Measurements from ENCODE around the gene TCFL5.

TCFL5 gene

DNA sequence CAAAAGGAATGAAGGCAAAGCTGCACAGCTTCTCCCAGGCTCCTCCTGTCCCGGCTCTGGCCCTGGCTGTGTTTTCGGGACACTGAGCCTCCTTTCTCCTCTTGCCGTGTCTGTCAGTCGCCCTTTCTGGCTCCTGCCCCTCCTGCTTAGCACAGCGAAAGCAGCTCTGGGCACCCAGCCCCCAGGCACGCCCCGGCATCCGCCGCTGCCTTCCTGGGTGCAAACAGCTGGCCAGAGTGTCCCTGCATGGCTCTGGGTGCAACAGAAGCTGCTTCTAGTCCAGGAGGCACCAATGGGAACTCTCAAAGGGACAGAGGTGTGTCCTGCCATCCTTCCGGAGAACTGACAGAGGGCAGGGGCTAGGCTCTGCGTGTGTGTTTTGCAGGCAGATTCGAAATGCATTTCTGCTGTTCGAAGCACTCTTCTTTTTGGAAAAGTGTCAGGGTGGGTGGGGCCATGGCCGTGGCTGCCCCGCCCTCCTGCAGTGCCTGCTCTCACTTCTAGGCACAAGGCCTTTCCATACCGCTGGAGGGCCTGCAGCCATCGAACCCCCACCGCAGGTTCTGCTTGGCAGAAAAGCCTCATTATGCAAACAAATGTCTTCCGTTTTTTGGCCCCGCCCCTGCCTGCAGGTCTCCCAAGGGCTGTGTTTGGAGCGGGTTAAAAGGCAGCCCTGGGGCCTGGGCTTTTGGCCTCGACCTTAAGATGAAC lies 29.3 kb downstream of the TCFL5 start:
- DNase-seq = peak in 1 of 2 donors; percentile 50

DNA sequence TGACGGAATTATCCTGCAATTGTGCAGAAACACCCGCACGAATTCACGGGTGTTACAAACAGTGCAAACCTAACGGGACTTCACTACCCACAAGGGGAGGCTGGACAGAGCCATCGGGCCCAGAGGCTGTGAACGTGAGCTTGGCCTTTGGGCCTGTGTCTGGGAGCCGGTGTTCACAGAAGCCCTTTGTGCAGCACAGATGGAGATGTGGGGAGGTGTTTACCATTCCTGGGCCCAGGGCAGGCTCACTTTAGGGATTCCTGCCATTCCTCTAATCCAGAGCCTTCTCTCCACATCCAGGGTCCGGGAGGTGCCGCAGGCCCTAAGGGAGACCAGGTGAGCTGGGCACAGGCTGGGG lies 29.8 kb downstream of the TCFL5 start:
- DNase-seq = no peak

DNA sequence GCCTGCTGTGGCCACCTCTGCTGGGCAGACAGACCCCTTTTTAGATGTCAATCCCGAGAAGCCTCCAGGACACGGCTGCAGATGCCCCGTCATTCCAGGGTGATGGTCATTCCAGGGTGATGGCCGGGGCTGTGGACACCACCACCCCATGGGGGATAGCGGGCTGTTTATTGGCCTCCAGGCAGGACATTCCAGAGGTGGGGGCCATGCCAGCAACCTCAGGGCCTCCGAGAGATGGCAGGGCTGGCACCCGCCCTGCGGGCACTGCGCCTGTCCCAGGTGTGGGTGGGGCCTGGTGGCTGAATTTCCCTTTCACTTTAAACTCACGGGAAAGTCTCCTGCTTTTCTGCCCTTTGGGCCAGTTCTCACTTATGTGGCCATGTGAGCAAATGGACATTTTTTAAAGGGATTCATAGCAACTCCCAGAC lies 30.2 kb downstream of the TCFL5 start:
- no peak for DNase-seq

DNA sequence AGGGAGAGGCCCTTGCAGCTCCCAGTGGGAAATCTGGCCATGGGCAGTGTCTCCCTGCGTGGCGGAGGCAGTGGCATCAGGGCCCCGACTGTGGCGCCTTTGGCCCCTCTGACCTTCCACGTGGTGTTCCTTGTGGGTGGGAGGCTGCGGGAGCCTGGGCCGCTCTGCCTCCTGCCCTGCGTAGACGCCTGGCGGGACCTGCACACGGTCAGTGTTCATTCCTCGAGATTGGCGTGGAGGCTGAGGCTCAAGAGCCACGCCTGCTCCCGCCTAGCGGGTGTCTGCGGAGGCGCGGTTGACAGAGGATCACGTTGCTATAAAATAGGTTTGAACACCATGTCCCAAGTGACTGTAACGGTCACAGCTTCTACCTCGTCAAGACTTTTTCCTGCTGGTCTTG lies 30.8 kb downstream of the TCFL5 start:
- no peak for DNase-seq

DNA sequence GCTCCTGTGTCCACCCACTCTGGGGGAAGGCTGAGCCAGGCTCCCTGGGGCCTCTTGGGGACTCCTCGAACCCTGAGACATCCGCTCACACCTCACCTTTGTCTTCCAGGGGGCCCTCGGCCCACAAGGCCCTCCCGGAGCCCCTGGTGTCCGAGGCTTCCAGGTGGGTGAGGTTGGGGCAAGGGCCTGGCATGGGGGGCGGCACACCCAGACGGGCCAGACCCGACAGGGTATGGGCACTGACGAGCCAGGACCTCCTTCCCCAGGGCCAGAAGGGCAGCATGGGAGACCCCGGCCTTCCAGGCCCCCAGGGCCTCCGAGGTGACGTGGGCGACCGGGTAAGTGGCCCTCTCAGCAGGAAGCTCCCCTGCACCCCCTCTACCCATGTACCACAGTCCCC lies 31.4 kb downstream of the TCFL5 start:
- DNase-seq = no peak

DNA sequence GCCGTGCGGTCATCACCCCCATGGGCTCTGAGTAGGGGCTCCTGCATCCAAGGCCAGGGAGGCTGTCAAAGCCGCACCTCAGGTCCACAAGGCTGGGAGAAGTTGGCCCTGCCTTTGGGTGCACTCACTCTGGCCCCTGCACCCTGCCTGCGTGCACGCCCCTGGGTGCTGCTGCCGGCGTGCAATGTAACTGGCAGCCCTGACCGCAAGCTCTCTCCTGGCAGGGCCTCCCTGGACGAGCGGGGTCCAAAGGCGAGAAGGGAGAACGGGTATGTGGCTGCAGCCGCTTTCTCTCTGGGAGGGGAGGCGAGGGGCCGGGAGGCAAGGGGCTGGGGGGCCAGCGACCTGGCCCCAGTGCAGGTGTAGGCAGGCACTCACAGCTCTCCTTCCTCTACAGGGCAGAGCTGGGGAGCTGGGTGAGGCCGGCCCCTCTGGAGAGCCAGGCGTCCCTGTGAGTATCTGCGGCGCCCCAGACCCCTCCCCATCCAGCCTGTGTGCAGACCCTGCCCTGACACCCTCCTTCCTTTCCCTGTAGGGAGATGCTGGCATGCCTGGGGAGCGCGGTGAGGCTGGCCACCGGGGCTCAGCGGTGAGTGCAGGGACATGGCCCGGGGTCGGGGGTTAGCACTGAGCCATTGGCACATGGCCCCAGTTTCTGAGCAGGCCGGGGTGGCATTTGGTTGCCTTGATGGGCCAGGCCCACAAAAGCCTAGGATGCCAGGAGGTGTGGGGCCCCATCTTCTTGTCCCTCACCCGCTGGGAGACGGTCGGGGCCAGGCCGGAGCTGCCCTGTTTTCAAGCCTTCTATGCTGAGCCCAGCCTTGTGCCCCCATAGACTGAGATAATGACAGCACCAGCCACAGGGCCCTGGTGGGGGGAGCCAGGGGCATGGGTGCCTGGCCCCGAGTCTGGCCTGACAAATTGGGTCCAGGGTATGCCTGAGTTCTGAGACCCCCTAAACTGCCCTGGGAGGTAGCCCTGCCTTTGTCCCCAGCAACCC lies 32.1 kb downstream of the TCFL5 start:
- no peak for DNase-seq

DNA sequence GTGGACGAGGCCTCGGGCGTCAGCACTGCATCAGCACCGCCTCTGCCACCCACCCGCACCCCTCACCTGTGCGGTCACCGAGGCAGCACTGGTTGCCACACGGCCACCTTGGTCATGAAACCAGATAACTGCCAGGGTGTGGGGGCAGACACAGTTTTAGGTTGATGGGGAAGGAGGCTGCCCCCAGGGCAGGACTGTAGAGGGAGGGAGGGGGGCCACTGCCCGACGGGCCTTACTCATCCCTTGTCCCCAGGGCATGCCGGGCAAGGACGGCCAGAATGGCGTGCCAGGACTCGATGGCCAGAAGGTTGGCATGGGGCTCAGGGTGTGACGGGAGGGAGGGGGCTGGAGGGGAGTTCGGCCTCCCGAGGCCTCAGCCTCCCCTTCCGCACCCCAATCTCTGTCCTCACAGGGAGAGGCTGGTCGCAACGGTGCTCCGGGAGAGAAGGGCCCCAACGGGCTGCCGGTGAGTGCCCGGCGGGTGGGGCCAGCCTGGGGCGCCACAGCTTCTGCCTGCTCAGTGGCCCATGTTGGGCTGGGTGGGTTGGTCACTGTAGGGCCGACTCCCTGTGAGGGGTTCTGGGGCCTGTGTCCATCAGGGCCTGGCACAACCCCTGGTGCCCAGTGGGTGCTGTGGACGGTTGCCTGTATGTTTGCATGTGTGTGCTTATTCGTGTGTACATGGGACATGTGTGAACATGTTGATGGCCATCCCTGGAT lies 33.0 kb downstream of the TCFL5 start:
- DNase-seq = no peak

DNA sequence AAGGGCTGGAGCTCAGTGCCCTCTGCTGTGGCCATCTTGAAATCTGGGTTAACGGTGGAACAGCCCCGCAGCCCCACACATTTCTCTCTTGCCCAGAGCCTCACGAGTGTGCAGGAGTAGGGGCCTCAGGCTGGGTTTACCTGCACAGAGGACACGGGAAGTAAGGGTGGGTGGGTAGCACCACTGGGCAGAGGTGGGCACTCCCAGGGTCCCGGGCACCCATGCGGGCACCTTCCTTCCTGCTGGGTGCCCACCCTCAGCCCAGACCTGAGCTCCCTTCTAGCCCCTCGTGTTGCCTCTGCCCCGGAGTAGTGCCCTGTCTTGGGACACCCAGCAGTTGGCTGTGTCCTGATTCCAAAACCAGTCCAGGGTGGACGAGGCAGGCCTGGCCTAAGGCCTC lies 33.6 kb downstream of the TCFL5 start:
- no peak for DNase-seq

DNA sequence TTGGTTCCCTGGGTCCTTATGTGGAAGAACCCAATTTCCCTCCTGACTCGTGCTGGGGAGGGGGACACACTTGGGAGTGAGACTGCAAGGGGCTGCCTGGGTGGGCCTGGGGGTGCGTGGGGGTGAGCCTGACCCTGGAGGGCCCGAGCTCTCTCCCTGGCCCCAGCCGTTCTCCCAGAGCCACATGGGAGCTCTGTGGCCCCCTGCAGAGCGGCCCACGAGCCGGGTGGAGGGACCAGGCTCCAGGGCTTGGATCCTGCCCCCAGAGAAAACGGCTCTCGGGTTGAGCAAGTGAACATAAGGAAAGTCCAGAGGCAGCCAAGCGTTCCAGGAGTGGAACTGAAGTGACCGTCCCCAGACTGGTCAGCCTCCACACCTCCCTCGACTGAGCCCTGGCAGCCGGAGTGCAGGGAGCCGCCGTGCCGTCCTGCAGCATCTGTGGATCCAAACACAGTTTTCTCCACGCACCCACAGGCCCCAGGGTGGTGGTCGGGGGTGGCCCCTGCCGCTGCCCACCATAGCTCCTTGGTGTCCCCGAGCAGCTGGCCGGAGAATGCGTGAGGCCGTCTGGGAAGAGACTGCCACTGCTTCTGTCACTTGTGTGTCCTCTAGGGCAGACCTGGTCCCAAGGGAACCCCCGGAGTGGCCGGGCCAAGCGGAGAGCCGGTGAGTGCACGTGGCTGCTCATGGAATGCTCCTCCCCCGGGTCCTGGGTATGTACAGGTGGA lies 34.1 kb downstream of the TCFL5 start:
- no peak for DNase-seq

DNA sequence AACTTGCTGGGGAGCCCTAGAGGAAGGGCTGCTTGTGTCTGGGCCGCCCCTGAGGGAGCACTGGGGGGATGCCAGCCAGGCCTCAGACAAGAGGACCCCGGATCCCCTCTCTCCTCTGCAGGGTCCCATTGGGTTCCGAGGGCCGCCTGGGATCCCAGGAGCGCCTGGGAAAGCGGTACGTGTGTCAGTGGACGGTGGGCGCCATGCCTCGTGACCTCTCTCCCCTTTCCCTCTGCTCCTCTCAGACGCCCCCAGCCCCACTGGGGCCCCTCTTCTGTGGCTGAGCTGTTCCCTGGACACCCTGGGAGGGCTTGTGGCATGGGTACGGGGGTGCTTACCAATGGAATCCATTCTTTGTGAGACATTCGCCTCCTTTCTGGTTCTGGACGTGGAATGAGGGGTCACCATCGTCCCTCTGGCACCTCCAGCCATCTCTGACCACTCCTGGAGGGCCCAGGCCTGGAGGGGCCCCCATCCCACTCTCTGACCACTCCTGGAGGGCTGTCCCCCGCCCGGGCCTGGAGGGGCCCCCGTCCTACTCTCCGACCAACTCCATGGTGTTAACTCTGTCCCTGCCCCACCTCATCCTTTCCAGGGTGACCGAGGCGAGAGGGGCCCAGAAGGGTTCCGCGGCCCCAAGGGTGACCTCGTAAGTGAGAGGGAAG lies 34.8 kb downstream of the TCFL5 start:
- DNase-seq = no peak

DNA sequence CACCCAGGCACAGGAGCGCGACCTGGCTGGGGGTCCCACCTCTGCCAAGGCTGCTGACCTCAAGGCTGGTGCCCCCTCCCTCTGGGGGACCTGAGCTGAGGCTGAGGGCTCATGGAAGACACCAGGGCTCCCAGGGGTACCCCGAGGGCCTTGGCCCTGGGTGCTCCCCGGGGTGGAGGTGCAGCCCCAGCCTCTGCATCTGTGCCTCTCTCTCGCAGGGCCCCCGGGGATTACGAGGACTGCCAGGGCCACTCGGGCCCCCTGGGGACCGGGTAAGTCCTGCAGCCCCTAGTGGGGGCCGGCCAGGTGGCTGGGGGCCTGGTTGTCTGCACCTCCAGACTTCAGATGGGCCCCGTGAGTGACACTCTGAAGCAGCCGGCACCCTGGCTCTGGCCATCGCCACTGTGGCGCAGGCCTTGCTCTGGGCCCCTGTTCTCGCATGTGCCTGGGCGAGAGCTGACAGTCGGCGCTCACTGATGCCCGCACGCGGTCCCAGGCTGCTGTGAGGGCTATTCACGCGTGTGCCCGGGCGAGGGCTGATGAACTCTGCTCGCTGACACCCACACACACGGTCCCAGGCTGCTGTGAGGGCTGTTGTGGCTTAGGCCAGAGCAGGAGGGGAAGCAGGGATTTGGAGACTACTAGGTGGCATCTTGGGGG lies 35.5 kb downstream of the TCFL5 start:
- DNase-seq = no peak

DNA sequence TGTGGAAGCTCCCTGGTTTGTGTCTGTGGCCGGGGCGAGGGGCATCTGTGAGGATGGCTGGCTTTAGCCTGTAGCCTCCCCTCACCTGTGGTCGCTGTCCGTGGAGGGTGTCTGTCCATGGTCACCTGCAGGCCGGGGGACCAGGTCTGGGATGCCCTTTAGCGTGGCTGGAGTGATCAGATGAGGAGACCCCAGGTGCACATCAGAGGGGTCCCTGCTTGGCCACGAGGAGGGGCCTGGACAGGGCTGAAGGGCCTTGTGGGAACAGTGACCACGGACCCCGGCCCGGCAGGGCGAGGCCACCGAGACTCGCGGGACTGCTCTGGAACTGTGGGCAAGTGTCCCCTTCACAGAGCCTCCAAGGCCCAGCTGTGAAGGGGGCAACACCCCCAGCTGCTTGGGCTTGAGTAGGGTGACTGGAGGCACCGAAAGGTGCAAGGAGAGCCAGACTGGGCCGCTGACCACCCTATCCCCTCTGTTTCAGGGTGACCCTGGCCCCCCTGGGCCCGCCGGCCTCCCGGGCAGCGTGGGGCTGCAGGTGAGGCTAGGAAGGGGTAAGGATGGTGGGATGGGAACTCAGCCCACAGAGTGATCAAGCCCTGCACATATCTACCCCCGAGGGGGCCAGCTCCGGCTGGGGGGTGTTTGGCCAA lies 36.2 kb downstream of the TCFL5 start:
- DNase-seq = no peak

DNA sequence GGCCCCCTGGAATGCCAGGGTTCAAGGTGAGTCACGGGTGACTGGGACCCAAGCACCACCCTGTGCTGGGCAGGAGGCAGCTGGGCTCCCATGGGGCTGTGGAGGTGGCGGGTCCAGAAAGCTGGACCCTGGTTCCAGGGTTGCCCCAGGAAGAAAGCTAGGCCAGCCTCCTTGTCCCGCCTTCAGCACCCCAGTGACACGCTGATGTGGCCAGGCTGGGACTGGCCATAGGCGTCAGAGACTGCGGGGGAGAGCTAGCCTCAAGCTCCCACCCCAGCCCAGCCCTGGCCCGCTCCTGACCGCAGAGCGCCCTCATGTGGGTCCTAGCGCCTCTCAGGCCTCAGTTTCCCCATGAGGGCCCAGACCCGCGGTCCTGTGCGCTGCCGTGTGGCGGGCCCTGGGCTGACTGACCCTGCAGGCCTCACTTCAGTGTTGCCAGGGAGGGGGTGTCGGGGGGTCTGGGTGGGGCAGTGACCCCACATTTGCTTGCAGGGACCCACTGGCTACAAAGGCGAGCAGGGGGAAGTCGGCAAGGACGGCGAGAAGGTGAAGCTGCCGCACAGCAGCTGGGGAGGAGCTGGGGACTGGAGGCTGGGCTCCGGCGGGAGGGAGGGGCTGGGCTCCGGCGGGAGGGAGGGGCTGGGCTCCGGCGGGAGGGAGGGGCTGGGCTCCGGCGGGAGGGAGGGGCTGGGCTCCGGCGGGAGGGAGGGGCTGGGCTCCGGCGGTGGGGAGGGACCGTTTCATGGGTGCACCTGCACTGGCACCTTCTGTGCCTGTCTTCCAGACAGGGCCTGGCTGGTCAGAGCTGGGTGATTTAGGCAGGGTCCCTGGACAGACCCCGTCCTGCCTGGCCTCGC lies 36.9 kb downstream of the TCFL5 start:
- DNase-seq = no peak

DNA sequence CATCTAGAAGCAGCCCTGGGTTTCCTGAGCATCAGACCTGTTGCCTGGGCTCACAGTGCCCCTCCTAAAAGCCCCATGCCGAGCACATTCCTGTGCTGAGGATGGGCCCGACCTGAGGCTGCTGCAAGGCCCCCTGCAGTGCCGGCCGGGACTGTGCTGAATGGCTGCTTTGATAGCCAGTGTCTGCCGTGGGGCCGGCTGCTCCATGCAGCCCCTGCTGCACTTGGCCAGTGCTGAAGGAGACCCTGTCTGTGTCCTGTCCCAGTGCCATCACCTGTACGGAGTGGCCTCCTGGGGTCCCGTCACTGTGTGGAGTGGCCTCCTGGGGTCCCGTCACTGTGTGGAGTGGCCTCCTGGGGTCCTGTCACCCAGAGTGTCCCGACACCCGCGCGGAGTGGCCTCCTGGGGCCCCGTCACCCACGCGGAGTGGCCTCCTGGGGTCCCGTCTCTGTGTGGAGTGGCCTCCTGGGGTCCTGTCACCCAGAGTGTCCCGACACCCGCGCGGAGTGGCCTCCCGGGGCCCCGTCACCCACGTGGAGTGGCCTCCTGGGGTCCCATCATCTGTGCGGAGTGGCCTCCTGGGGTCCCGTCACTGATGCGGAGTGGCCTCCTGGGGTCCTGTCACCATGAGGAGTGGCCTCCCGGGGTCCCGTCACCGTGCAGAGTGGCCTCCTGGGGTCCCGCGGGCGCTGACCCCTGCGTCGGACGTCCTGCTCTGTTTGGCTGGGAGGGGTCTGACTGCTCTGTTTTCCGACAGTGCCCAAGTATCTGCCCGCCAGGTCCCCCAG lies 37.7 kb downstream of the TCFL5 start:
- no peak for DNase-seq

DNA sequence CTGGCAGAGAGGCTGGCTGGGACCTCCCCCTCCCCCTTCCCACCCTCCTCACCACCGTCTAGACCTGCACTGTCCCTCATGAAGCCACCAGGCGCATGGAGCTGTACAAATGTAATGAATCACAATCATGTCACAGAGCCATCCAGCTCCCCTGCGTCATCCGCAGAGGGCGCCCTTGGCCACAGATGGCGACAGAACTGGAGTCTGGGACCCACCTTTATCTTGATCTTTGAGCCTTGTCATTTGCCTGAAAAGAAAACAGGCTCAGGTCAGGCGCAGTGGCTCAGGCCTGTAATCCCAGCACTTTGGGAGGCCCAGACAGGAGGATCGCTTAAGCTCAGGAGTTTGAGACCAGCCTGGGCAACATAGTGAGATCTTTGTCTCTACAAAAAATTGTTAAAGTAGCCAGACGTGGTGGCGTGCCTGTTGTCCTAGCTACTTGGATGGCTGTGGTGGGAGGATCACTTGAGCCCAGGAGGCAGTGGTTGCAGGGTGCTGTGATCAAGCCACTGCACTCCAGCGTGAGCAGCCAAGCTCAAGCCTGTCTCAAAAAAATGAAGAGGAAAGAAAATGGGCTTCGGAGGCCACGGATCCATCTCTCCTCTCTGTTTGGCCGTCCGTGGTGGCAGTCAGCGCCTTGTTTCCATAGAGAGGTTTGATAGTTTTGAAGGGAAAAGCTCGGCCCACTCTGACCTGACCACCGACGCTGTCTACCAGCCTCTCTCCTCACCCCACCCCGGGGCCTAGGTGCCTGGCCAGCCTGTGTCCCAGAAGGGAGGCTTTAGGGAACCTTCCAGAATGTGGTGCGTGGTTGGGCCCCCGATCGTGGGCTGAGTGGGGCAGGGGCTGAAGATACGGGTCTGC lies 38.6 kb downstream of the TCFL5 start:
- peak in 1 of 2 donors; percentile 48 for DNase-seq

DNA sequence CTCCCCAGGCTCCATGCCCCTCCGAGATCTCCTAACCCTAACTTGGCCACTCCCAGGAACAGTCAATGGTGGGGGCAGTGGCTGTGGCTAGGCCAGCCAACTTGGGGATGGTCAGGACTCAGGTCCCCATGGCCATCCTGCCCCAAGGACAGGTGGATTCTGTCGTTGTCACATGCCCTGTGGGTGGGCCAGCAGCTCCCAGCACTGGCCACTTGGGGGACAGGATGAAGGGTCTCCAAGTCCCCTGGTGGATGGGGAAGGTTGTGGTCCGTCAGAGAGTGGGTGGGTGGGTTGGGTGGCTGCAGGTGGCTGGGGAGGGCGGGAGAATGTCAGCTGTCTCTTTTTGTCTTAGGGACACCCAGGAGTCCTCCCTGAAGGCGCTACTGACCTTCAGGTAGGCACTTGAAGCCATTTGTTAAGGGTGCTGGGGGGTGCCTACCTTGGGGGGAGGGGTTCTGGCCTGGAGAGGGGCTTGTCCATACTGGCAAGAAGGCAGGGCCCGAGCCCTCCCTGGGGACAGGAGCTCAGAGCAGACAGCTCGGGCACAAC lies 39.3 kb downstream of the TCFL5 start:
- DNase-seq = no peak

DNA sequence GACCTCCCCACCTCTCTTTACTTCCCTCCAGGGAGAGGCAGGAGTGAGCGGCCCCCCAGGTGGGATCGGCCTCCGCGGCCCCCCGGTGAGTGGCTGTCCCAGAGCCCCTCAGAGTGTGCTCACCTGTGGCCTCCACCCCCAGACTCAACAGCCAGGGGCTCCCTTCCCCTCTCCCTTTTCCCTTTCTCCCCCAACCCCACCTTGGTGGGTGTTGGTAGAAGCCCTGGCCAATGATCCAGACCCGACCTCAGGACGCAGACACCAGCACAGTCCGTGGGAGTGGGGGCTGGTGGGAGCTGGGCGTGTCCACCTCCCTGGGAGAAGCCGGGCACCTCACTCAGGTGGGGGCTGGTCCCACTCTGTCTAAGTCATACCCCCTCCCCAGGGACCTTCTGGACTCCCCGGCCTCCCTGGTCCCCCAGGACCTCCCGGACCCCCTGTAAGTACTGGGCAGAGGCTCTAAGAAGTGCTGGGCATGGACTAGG lies 39.9 kb downstream of the TCFL5 start:
- no peak for DNase-seq

Data from bone marrow (tissue), 2 donors.